Fibroblast of skin of scalp (primary cell): Measurements from ENCODE around the gene GALNT8.
"Not testable (repeated sequence)": the region's sequence is repeated elsewhere in the genome, so short reads cannot be mapped to it uniquely, and the experiment has no call there.

Experiments used
- DNase-seq: peaks from one replicate; pipeline ENCODE4 v3.0.0-alpha.2; 2013

GALNT8 gene

DNA sequence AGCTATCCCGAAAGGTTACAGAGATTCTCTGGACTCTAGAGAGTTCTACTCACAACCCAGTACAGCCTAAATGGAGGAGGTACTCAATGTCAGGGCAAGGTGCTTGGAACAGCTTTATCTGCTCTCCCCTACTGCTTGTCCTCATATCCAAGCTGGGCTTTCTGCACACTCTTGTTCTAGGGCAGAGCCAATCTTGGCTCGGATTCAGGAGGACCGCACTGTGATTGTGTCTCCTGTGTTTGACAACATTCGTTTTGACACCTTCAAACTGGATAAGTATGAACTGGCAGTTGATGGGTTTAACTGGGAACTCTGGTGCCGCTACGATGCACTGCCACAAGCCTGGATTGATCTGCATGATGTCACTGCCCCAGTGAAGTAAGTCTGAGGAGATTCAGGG lies 25.0 kb downstream of the GALNT8 start:
- DNase-seq, result no peak

DNA sequence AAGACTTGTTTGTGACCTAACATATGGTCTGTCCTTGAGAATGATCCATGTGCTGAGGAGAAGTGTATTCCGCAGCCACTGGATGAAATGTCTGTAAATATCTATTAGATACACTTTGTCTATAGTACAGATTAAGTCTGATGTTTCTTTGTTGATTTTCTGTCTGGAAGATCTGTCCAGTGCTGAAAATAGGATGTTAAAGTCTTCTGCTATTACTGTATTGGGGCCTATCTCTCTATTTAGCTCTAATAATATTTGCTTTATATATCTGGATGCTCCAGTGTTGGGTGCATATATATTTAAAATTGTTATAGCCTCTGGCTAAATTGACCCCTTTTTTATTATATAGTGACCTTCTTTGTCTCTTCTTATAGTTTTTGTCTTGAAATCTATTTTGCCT lies 31.5 kb downstream of the GALNT8 start:
- DNase-seq, result not testable (repeated sequence)

GRCh38 chr12:4762773-4763172 lies 42.6 kb downstream of the GALNT8 start:
- DNase-seq, result no peak

DNA sequence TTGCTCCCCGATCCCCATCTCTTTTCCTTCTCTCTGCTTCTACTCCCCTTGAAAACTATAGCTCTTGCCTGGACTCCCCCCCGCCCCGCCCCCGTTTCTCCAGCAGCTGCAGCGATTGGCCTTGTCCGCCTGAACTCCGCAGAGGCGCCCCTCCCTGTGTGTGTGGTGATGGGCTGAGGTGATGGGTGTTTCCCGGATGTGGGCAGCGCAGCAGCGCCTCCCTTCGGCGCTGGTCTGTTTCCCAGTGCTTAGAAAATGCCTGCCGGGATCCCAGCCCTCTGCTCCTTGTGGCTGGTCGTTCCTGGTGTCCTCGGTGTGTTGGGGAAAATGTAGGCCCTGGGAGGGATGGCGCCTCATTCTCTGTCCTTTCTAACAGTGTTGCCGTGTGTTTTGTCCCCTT lies 43.3 kb downstream of the GALNT8 start:
- peak; percentile 14 for DNase-seq

- no peak for DNase-seq
These were observed 46.2 kb downstream of the GALNT8 start for GRCh38 chr12:4766445-4766844.

DNA sequence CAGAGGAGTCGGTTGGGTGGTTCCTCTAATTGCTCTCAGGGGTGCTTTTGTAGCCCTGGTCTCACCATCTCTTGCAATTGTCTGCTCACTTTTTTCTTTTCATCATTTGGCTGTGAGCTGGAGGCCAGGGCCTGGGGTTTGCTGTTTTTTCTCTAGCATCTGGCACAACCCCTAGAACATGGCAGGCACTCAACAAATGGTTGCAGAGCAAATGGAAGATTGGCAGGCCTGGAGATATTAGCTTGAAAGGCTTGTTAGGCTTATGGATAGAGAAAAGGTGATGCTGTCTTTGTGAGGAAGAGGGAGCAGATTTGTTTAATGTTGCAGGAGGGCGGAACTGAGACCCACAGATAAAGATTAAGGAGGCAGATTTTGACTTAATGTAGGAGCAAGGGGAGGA lies 47.0 kb downstream of the GALNT8 start:
- no peak for DNase-seq

DNA sequence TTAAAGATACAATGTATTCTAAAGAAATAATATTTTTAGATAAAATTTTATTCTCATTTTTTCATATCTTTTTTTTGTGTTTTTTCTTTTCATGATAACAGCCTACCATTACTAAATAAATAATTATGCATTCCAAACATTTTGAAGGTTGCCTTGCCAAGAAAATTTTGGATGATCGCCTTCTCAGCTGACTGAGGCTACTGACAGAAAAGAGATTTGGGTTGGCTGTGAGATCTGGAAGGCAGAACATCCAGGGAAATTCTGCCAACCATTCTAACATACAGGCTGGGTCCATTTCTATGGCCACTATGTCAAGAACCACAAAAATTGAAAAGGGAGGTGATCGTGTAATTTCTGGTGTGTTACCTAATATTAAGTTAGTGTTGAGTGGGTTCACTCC lies 48.1 kb downstream of the GALNT8 start:
- no peak for DNase-seq

DNA sequence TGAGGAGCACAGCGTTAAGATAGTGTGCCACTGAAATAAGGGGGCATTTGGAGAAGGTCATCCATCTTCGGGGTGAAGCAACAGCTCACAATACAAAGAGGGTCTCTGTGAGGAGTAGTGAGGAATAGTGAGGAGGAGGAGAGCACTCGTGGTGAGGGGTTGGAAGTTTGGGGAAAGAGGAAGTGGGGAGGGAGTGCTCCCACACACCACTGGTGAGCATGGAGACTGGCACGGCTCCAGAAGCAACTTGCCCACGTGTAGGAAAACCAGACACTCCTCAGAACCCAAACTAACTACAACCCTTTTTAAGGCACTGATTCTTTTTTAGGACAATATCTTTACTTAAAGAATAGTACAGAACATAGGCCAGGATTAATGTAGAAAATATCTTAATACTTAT lies 48.9 kb downstream of the GALNT8 start:
- DNase-seq, result no peak

DNA sequence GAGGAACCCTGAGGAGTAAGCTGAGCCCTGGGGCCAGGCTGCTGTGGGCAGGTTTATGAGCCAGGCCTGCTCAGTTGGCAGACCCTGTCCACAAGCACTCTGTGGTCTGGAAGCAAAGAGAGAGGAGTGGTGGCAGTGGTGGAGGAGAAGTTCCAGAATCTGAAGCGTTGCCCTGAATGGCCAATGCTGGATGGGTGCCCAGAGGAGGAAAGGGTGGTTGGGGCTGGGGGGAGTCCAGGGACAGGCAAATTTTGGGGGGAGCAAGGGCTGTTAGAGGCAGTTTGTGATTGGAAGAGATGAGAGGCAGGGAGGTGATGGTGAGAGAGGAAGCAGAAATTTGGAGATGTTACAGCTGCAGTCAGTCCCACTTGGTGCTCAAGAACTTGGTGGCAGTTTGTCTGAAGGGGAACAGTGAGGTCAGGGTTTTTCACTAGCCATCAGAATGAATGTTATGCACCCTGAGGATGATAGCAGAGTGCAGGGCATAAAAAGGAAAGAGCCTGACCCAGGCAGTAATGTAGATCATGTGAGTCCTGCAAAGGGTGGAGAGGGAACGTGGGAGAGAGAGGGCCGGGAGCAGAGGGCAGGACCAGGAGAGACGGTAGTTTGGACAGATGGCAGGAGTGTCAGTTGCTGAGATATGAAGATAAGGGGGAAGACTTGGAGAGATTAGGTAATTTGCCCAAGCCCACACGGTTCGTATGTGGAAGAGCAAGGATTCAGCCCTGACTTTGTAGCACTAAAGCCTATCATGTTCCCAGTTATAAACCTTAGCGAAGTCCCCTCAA lies 51.2 kb downstream of the GALNT8 start:
- no peak for DNase-seq

DNA sequence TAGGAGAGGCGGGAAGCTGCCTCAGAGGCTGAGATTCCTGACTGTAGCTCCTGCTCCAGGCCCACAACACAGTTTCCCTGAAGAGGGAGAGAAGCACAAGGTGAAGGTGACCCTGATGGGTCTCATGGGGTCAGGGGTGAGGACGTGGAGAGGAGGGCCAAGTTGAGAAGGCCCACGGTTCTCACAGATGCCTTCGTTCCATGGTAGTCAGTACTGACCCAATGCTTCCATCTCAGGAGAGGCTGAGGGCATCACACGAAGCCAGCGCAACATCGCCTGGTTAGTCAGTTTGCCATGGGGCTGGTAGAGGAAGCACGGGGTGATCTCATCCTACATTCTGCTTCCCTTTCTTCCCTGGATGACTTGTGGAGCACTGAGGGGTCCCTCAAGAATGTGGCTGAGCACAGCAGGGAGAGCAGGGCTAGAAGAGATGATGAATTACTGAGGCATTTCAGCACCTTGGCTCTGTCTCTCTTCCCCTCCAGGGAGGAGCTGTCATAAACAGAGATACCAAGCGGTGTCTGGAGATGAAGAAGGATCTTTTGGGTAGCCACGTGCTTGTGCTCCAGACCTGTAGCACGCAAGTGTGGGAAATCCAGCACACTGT lies 51.9 kb downstream of the GALNT8 start:
- DNase-seq, result peak; percentile 57

DNA sequence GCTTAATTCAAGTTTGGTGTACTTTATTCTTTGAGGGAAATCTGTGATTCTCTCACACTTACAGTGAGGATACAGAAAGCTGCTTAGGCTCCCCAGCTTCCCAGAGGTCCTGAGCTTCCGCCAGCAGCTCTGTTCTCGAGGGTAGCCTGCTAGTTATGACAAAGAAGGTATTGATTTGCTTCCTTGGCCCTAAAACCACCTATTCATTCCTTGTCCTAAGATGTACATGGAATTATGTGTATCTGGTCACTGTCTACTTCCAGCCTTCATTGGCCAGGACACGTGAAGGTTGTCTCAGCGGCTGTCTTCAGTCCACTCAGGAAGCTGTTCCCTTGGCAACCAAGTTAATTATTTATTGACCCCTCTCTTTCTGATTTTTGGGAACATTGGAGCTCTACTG lies 55.7 kb downstream of the GALNT8 start:
- no peak for DNase-seq

DNA sequence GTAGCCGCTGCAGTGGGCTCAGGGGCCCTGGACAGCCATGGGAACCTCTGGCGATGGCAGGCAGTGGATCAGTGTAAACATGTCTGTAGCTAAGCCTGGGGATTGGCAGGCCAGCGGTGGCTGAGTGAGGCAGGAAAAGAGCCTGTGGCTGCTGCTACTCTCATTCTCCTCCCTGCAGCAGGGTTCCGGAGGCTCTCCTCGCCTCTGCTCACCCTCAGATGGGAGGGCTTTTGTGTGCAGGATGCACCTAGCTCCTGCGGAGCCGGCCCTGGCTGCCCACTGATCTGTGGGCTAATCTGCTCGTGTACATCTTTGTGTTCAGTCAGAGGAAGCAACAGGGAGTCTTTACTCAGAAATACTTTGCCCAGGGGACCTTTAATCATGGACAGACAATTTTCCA lies 59.5 kb downstream of the GALNT8 start:
- no peak for DNase-seq

DNA sequence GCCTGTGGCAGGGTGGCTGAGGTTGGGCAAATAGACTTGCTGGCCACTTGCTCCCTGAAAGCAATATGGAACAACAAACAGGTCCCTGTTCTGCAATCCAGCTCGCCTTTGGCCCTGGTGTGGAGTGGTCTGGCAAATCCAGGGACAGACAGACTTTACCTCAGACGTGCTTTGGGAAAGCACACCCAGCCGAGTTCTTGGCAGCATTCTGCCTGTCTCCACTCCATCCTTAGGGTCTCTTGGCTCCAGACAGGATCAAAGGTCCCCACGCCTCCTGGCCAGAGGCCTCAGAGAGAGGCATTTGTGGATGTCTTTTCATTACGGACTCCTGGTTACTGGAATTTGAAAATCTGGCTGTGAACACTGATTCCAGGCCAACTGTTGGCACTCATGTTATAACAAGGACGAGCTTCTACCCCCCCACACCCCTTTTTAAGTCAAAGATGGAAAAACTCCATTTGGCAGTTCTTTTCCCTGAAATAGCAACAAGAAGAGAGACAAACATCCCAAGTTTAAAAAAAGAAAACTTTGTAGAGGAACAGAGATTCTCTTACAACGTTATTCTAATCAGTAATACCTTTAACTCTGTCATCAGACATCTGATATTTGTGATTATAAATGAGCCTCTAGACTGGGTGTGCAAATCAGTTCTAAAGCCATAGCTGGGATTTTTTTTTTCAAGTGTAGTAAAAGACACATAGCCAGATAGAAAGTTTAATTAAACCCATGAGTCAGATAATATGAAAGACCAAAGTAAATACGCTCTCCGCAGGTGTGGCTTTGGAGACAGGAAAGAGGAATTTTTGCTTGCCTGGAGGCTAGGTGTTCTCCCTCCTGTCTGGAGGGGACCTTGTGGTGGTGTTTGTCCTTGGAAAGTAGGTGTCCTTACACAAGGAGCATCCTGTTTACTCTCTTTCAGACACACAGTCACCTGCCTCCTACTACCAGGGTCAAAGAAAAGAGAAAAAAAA lies 60.7 kb downstream of the GALNT8 start:
- no peak for DNase-seq

GRCh38 chr12:4784404-4785054 lies 64.3 kb downstream of the GALNT8 start:
- no peak for DNase-seq

DNA sequence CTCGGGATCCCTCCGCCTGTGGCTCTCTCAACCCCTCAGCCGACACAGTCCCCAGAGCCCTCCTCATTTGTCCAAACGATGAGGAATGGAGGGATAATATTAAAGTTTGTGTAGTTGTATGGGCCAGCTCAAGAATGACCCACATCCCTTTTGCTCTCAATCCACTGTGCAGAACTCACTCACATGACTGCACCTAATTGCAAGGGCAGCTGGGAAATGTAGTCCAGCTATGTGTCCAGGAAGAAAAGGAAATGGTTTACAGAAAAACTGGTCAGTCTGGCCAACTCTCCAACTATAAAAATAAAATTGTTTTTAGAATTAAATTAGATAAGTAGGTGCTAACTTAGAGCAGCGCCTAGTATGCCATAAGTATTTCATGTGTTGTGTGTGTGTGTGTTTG lies 66.6 kb downstream of the GALNT8 start:
- DNase-seq, result no peak

DNA sequence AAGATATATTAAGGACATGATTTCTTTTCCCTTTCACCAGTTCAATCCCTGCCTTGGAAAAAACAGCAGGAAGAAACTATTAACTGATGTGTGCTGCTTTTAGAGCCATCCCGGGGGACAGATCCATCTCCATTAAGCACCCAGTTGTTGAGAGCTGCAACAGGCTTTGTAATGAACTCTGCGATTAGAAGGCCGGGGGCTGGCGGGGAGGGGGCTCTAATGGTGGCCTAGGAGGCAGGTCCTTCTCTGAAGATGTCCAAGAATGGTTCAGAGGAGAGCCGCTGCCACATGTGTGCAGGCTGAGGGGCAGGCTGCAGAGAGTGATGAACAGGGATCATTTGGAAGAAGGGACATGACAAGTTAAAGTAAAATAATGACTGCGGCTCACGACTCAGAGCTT lies 67.8 kb downstream of the GALNT8 start:
- no peak for DNase-seq

- no peak for DNase-seq
These were observed 69.6 kb downstream of the GALNT8 start for GRCh38 chr12:4789776-4790175.

GRCh38 chr12:4791497-4791896 lies 71.3 kb downstream of the GALNT8 start:
- no peak for DNase-seq

GRCh38 chr12:4794491-4794890 lies 74.3 kb downstream of the GALNT8 start:
- DNase-seq, result no peak

DNA sequence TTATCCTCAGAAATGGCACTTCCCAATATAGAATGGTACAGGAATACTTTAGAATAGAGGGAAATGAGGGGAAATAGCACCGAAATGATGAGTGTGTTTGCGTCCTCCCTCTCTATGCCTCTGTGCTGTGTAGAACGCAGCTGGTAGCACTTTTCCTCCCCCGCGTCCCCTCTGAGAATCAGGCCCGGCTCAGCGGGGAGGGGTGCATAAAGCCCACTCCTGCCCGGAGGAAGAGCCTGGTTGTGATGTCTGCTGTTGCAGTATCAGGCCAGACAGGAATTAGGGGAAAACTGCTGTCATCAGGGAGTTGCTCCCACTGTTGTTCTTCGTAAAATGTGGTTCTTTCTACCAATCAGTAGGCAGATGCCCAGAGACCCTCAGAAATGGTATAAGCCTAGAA lies 76.0 kb downstream of the GALNT8 start:
- DNase-seq, result no peak

- DNase-seq, result no peak
These were observed 76.7 kb downstream of the GALNT8 start for GRCh38 chr12:4796694-4797482.

DNA sequence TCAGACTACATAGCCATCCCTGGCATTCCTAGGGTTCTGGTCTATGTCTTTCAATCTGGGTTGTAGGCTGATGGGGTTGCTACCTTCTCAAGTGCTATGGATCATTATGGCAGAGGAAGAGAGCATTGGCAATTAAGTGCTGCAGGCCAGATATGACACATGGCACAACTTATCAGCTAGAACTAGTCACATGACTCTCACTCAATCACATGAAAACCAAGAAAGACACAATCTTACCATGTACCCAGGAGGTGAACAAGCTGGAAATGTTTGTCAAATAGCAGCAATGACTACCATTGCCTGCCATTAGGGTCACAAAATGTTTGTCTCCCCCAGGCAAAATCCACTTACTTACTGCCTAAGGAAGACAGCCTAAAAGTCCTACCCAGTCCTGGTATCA lies 80.4 kb downstream of the GALNT8 start:
- DNase-seq, result no peak
